CD4-positive, alpha-beta T cell (primary cell): ENCODE results near the gene LBH. TPM values are rescaled to one million over a fixed set of nuclear protein-coding genes. Genes with fewer than 3 reads are reported as not detected.

Source experiments
- ATAC-seq: fragments of 200-7000 bp; cut with Tn5 transposase; one replicate; pipeline ENCODE4 v1.10.0; 2022; ENCODE audit warnings: mild to moderate bottlenecking; ENCODE audit not compliant: poor library complexity
- CTCF ChIA-PET: fragments of 350-600 bp; sonication (Branson Sonifier 250); formaldehyde crosslinking; loops from one replicate; lab custom pipeline; 2021; ENCODE audit warnings: antibody characterized with exemption, inconsistent platforms; lab: Charles Lee
- POLR2A ChIA-PET: fragments of 350-600 bp; sonication (Branson Sonifier 250); formaldehyde crosslinking; loops from one replicate; lab custom pipeline; 2021; ENCODE audit warnings: antibody characterized with exemption, inconsistent platforms; lab: Charles Lee
- DNase-seq, 14 experiments: peaks; one replicate each; pipeline ENCODE4 v3.0.0-alpha.2; 2013 to 2020; ENCODE audit warnings: mixed read lengths in 2 of 14
- H3K27ac ChIP-seq, 2 donors: one replicate each; pipeline versions ENCODE4 v1.5.1 to v1.7.0; 2013; ENCODE audit warnings: low read length in 2 of 2, low read depth in 1 of 2, mild to moderate bottlenecking in 1 of 2
- H3K27me3 ChIP-seq, 2 experiments: 1 replicate in 1 of 2; 2 replicates in 1 of 2; pipeline versions ENCODE4 v1.6.1 to v1.7.0; 2013; ENCODE audit warnings: low read length in 2 of 2, control low read depth in 1 of 2, mild to moderate bottlenecking in 1 of 2, moderate library complexity in 1 of 2; ENCODE audit not compliant: insufficient read depth in 2 of 2, control insufficient read depth in 1 of 2
- H3K36me3 ChIP-seq: one replicate; pipeline ENCODE4 v1.6.1; 2013; ENCODE audit warnings: low read length, control low read depth; ENCODE audit not compliant: insufficient read depth
- H3K4me1 ChIP-seq: one replicate; pipeline ENCODE4 v1.6.1; 2013; ENCODE audit warnings: low read length, control low read depth; ENCODE audit not compliant: insufficient read depth
- H3K4me3 ChIP-seq: one replicate; pipeline ENCODE4 v1.5.1; 2013; ENCODE audit warnings: mild to moderate bottlenecking, low read length, moderate library complexity
- H3K9me3 ChIP-seq, 2 experiments: 1 replicate in 1 of 2; 2 replicates in 1 of 2; pipeline versions ENCODE4 v1.6.1 to v1.7.0; 2013; ENCODE audit warnings: low read length in 2 of 2, mild to moderate bottlenecking in 2 of 2, control low read depth in 1 of 2, moderate library complexity in 1 of 2; ENCODE audit not compliant: control insufficient read depth in 1 of 2, insufficient read depth in 1 of 2
- H3K27ac Mint-ChIP-seq: one replicate; pipeline ENCODE4 v1.8.0; 2020; ENCODE audit warnings: mixed read lengths
- H3K27me3 Mint-ChIP-seq: one replicate; pipeline ENCODE4 v1.8.0; 2021; ENCODE audit warnings: mixed read lengths
- H3K36me3 Mint-ChIP-seq: one replicate; pipeline ENCODE4 v1.8.0; 2021; ENCODE audit warnings: low read depth, mixed read lengths
- H3K4me1 Mint-ChIP-seq: one replicate; pipeline ENCODE4 v1.8.0; 2021; ENCODE audit warnings: low read depth, mixed read lengths
- H3K4me3 Mint-ChIP-seq: one replicate; pipeline ENCODE4 v1.8.0; 2020; ENCODE audit warnings: mild to moderate bottlenecking, mixed read lengths
- H3K9me3 Mint-ChIP-seq: one replicate; pipeline ENCODE4 v1.8.0; 2020; ENCODE audit warnings: mixed read lengths
- intact Hi-C, 2 experiments: fragments of 100-400 bp; cut with DNase I in 1 of 2; cut with micrococcal nuclease in 1 of 2; formaldehyde crosslinking; loops; one replicate each; pipeline versions ENCODE4 v1.15.1 to v1.9.0; 2023 to 2025; cut with DNase I, micrococcal nuclease
- total RNA-seq, 174 experiments: library from RNA in 2 of 174; stranded (reverse) in 2 of 174; gene quantifications; one replicate each; pipeline ENCODE4 v1.2.3 and lab custom pipeline; 2021 to 2026
- TF ChIP-seq, protein P1 (sequence below): fragments of 200-600 bp; IDR thresholded peaks from one replicate; pipeline ENCODE4 v1.8.0; 2022; ENCODE audit warnings: antibody characterized with exemption, mild to moderate bottlenecking

The LBH gene
- total RNA-seq, 2 experiments from 2014 or later: 131 to 135 TPM

DNA sequence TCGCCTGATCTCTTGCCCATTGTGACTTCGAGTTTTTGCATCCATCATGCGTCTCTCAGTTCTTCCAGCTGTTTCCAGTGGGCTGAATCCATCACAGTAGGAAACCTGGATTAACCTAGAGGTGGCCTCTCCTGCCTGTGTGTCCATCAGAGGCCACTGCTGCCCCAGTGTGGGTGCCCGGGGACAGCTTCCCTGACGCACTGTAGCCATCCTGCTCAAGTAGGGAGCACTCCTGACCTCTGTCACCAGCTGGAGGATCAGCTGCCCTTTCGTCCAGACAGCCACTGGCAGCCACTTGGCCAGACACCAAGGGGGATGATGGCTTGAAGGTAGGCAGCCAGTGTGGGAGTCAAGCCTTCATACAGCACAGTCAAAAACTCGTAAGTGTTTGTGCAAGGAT is 36.9 kb upstream of the LBH start:
- H3K4me3 Mint-ChIP-seq: no peak overlapping the region
- no peak for DNase-seq
- no peaks in the 10 kb centered on the region for H3K9me3 ChIP-seq
- TF ChIP-seq, protein P1, sequence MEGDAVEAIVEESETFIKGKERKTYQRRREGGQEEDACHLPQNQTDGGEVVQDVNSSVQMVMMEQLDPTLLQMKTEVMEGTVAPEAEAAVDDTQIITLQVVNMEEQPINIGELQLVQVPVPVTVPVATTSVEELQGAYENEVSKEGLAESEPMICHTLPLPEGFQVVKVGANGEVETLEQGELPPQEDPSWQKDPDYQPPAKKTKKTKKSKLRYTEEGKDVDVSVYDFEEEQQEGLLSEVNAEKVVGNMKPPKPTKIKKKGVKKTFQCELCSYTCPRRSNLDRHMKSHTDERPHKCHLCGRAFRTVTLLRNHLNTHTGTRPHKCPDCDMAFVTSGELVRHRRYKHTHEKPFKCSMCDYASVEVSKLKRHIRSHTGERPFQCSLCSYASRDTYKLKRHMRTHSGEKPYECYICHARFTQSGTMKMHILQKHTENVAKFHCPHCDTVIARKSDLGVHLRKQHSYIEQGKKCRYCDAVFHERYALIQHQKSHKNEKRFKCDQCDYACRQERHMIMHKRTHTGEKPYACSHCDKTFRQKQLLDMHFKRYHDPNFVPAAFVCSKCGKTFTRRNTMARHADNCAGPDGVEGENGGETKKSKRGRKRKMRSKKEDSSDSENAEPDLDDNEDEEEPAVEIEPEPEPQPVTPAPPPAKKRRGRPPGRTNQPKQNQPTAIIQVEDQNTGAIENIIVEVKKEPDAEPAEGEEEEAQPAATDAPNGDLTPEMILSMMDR: no peak
- H3K9me3 Mint-ChIP-seq: no peaks in the 10 kb centered on the region
- H3K36me3 Mint-ChIP-seq: no peaks in the 10 kb centered on the region
- CTCF ChIA-PET: no interaction called here
- H3K4me3 ChIP-seq: no peak overlapping the region
- H3K27ac ChIP-seq: no peak overlapping the region
- H3K27me3 Mint-ChIP-seq: no peaks in the 10 kb centered on the region
- no peaks in the 10 kb centered on the region for H3K36me3 ChIP-seq
- no peak for ATAC-seq
- intact Hi-C loops: no loop called here
- POLR2A ChIA-PET: no interaction called here
- no peaks in the 10 kb centered on the region for H3K27me3 ChIP-seq
- H3K27ac Mint-ChIP-seq: no peak overlapping the region
- H3K4me1 Mint-ChIP-seq: peaks cover 4% of the 10 kb centered on the region
- no peaks in the 10 kb centered on the region for H3K4me1 ChIP-seq

DNA sequence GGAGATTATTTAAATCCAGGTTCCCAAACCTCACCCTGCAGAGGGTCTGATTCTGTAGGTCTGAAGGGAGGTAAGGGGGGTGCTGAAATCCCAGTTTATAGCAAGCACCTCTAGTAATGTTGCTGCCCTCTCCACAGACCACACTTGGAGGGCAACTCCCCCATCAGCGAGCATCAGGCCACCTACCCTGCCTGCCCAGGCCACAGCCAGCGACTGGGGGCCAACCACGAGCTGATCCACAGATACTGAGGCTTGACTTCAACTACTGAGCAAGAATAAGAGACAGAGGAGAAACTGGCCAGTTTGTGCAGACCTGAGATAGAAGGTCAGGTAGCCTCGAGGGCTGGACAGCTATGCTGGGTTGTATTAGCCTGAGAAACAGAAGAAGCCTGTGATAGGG is 36.3 kb upstream of the LBH start:
- intact Hi-C loops: no loop called here
- Histone ChIP-seq H3K36me3 (no peaks in the 10 kb centered on the region), H3K9me3 (no peaks in the 10 kb centered on the region), H3K27me3 (no peaks in the 10 kb centered on the region), H3K27ac (no peak overlapping the region), H3K4me1 (no peaks in the 10 kb centered on the region), H3K4me3 (no peak overlapping the region)
- Mint-ChIP-seq H3K36me3 (no peaks in the 10 kb centered on the region), H3K9me3 (no peaks in the 10 kb centered on the region), H3K4me1 (peaks cover 4% of the 10 kb centered on the region), H3K27me3 (no peaks in the 10 kb centered on the region), H3K27ac (no peak overlapping the region), H3K4me3 (no peak overlapping the region)
- DNase-seq (no peak), ATAC-seq (no peak)
- ChIA-PET CTCF (no interaction called here), POLR2A (no interaction called here)
- TF ChIP-seq, protein P1: no peak

DNA sequence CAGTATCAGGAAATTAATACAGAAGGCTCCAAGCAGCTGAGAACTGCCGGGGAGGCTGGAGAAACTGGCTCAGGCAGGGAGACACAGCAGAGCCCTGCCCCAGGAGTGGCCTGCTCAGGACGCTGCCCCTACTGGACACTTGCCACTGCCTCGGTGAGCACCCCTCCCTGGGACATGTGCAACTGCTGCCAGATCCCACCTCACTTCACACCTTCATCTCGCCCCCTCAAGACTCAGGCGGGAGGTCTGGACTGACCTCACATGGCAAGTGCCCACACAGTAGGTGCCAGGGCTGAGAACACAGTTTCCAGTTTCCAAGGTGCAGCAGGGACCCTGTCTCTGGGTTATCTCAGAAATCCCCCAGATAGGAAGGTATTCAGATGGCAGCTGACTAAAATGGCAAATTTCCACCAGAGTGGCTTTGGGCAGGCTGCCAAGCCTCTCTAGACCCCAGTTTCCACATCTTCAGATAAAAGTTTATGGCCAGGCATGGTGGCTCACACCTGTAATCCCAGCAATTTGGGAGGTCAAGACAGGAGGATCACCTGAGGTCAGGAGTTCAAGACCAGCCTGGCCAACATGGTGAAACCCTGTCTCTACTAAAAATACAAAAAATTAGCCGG is 33.7 kb upstream of the LBH start:
- DNase-seq (no peak), ATAC-seq (no peak)
- H3K27me3 ChIP-seq: no peaks in the 10 kb centered on the region
- Mint-ChIP-seq H3K27me3 (no peaks in the 10 kb centered on the region), H3K9me3 (no peaks in the 10 kb centered on the region), H3K4me3 (no peak overlapping the region), H3K27ac (no peak overlapping the region), H3K36me3 (no peaks in the 10 kb centered on the region), H3K4me1 (peaks cover 4% of the 10 kb centered on the region)
- H3K4me3 ChIP-seq: no peak overlapping the region
- TF ChIP-seq, protein P1: no peak
- POLR2A ChIA-PET: no interaction called here
- intact Hi-C loops: no loop called here
- CTCF ChIA-PET: no interaction called here
- no peaks in the 10 kb centered on the region for H3K9me3 ChIP-seq
- no peaks in the 10 kb centered on the region for H3K36me3 ChIP-seq
- H3K4me1 ChIP-seq: no peaks in the 10 kb centered on the region
- no peak overlapping the region for H3K27ac ChIP-seq
